Activated CD4-positive, alpha-beta T cell treated with anti-CD3 and anti-CD28 coated beads, Interleukin-2, amount 10 ng/mL, durations not matched to agents 24 days and 14 days (primary cell): ENCODE measurements around the gene VGLL4. TPM values are rescaled to one million over a fixed set of nuclear protein-coding genes. Genes with fewer than 3 reads are reported as not detected.
"Not testable (repeated sequence)": the region's sequence is repeated elsewhere in the genome, so short reads cannot be mapped to it uniquely, and the experiment has no call there.

ENCODE experiments used
- DNase-seq: peaks from one replicate; pipeline ENCODE4 v3.0.0; 2022
- H3K27ac Mint-ChIP-seq: one replicate; pipeline ENCODE4 v1.8.0; 2022; ENCODE audit warnings: mild to moderate bottlenecking, mixed read lengths
- H3K27me3 Mint-ChIP-seq: one replicate; pipeline ENCODE4 v1.8.0; 2022; ENCODE audit warnings: mixed read lengths
- H3K36me3 Mint-ChIP-seq: one replicate; pipeline ENCODE4 v1.8.0; 2022; ENCODE audit warnings: low read depth, mild to moderate bottlenecking, mixed read lengths
- H3K4me1 Mint-ChIP-seq: one replicate; pipeline ENCODE4 v1.8.0; 2021; ENCODE audit warnings: mixed read lengths
- H3K4me3 Mint-ChIP-seq: one replicate; pipeline ENCODE4 v1.8.0; 2022; ENCODE audit warnings: mild to moderate bottlenecking, moderate library complexity, mixed read lengths
- H3K9me3 Mint-ChIP-seq: one replicate; pipeline ENCODE4 v1.8.0; 2021; ENCODE audit warnings: mixed read lengths
- intact Hi-C: fragments of 100-400 bp; cut with micrococcal nuclease; formaldehyde crosslinking; loops from one replicate; pipeline ENCODE4 v1.15.1; 2023
- total RNA-seq: library from RNA; stranded (reverse); gene quantifications from 2 replicates; pipeline ENCODE4 v1.2.3, GENCODE V29; 2022

The VGLL4 gene
- total RNA-seq, 1 donor from 2014 or later, result 44.0 TPM

- DNase-seq, result no peak
- H3K4me1 Mint-ChIP-seq, result peaks cover 27% of the 10 kb centered on the region
- no peak overlapping the region for H3K27ac Mint-ChIP-seq
- intact Hi-C loops, result loop anchor here (10.0 kb wide), 1 partner anchor 56 kb away; the partner anchor contains the start of gene VGLL4
- no peak overlapping the region for H3K4me3 Mint-ChIP-seq
- peaks cover 12% of the 10 kb centered on the region for H3K36me3 Mint-ChIP-seq
- H3K27me3 Mint-ChIP-seq, result no peaks in the 10 kb centered on the region
- H3K9me3 Mint-ChIP-seq, result no peaks in the 10 kb centered on the region
Observed at GRCh38 chr3:11588338-11588737, 55.4 kb downstream of the VGLL4 start.

GRCh38 chr3:11587766-11588165, 55.9 kb downstream of the VGLL4 start:
- DNase-seq, result no peak
- Mint-ChIP-seq H3K27me3 (no peaks in the 10 kb centered on the region), H3K4me1 (peaks cover 27% of the 10 kb centered on the region), H3K36me3 (peaks cover 11% of the 10 kb centered on the region), H3K9me3 (no peaks in the 10 kb centered on the region), H3K27ac (no peak overlapping the region), H3K4me3 (no peak overlapping the region)
- intact Hi-C loops, result loop anchor here (10.0 kb wide), 1 partner anchor 57 kb away; the partner anchor contains the start of gene VGLL4

DNA sequence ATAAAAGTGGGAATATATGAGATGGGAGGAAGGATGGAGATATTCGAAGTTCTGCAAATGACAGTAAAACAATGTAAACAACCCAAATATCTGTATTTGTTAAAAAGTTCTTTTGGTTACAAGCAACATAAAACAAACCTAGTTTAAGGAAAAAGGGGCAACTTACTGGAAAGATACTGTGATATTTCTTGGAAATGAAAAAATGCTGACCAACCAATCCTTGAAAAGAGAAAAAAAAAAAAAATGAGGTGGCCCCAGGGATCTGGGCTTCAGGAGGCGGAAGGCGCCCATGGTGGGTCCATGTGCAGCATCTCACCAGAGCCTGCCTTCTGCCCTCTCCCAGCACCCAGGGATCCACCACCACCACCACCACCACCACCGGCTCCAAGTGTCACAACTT, 59.1 kb downstream of the VGLL4 start:
- H3K4me1 Mint-ChIP-seq, result peaks cover 40% of the 10 kb centered on the region
- H3K27me3 Mint-ChIP-seq, result no peaks in the 10 kb centered on the region
- H3K9me3 Mint-ChIP-seq, result no peaks in the 10 kb centered on the region
- H3K27ac Mint-ChIP-seq, result no peak overlapping the region
- H3K36me3 Mint-ChIP-seq, result peaks cover 16% of the 10 kb centered on the region
- DNase-seq, result no peak
- intact Hi-C loops, result loop anchor here (10.0 kb wide), 1 partner anchor 60 kb away; the partner anchor contains the start of gene VGLL4
- H3K4me3 Mint-ChIP-seq, result no peak overlapping the region

DNA sequence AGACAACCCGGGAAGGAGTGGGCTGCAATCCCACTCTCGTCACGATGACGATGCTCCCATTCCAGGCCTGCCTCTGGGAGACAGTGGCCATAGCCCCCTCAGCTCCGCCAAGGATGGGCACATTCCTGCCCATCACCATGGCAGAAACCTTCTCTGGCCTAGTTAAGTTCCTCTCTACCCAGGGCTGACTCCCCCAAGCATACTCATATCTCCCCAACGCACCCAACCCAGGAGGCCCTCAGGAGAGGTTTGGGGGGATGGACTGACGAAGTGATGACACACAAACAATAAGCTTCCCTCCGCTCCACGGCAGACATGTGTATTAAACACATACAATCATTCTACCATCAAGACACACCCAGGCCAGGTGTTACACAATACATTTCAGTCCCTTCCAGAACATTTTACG, 60.1 kb downstream of the VGLL4 start:
- no peaks in the 10 kb centered on the region for H3K9me3 Mint-ChIP-seq
- no peak overlapping the region for H3K27ac Mint-ChIP-seq
- no peak for DNase-seq
- peaks cover 34% of the 10 kb centered on the region for H3K4me1 Mint-ChIP-seq
- H3K27me3 Mint-ChIP-seq, result no peaks in the 10 kb centered on the region
- H3K36me3 Mint-ChIP-seq, result peaks cover 16% of the 10 kb centered on the region
- intact Hi-C loops, result loop anchor here (10.0 kb wide), 1 partner anchor 61 kb away; the partner anchor contains the start of gene VGLL4
- H3K4me3 Mint-ChIP-seq, result no peak overlapping the region

DNA sequence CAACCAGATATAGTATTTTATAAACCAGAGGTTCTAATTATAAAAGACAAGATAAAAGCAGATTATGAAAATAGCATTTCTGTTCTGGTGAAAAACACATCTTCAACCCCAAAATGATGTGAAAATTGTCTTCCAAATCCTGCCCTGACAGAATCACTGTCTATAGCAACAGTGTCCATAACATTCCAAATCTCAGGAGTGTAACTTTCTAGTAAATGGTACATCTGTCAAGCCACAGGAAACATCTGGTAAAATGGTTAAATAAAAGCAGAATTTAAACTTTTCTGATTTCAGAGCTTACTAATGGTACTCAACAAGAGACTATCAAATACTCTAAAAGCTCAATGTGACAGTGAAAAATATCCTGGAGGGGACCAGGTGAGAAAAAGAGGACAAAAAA, 60.5 kb downstream of the VGLL4 start:
- H3K9me3 Mint-ChIP-seq, result no peaks in the 10 kb centered on the region
- no peak for DNase-seq
- H3K4me1 Mint-ChIP-seq, result peaks cover 31% of the 10 kb centered on the region
- H3K27ac Mint-ChIP-seq, result no peak overlapping the region
- intact Hi-C loops, result loop anchor here (10.0 kb wide), 1 partner anchor 62 kb away; the partner anchor contains the start of gene VGLL4
- H3K27me3 Mint-ChIP-seq, result no peaks in the 10 kb centered on the region
- H3K36me3 Mint-ChIP-seq, result peaks cover 15% of the 10 kb centered on the region
- H3K4me3 Mint-ChIP-seq, result no peak overlapping the region

- no peak for DNase-seq
- Mint-ChIP-seq H3K9me3 (no peaks in the 10 kb centered on the region), H3K36me3 (peaks cover 10% of the 10 kb centered on the region), H3K27ac (no peak overlapping the region), H3K4me3 (peak overlapping the region; percentile 69), H3K4me1 (peaks cover 25% of the 10 kb centered on the region), H3K27me3 (no peaks in the 10 kb centered on the region)
- intact Hi-C loops, result loop anchor here (10.0 kb wide), 1 partner anchor 62 kb away; the partner anchor contains the start of gene VGLL4
Observed at GRCh38 chr3:11582191-11582968, 61.3 kb downstream of the VGLL4 start.

- peaks cover 25% of the 10 kb centered on the region for H3K4me1 Mint-ChIP-seq
- H3K27ac Mint-ChIP-seq, result no peak overlapping the region
- peak overlapping the region; percentile 69 for H3K4me3 Mint-ChIP-seq
- intact Hi-C loops, result loop anchor here (10.0 kb wide), 1 partner anchor 63 kb away; the partner anchor contains the start of gene VGLL4
- no peaks in the 10 kb centered on the region for H3K27me3 Mint-ChIP-seq
- no peak for DNase-seq
- no peaks in the 10 kb centered on the region for H3K9me3 Mint-ChIP-seq
- peaks cover 10% of the 10 kb centered on the region for H3K36me3 Mint-ChIP-seq
Observed at GRCh38 chr3:11581237-11582190, 62.2 kb downstream of the VGLL4 start.

- intact Hi-C loops, result loop anchor here (10.0 kb wide), 1 partner anchor 64 kb away; the partner anchor contains the start of gene VGLL4
- Mint-ChIP-seq H3K9me3 (no peaks in the 10 kb centered on the region), H3K27ac (no peak overlapping the region), H3K36me3 (peaks cover 10% of the 10 kb centered on the region), H3K4me1 (peaks cover 25% of the 10 kb centered on the region), H3K4me3 (no peak overlapping the region), H3K27me3 (no peaks in the 10 kb centered on the region)
- no peak for DNase-seq
Observed at GRCh38 chr3:11580645-11581044, 63.1 kb downstream of the VGLL4 start.

DNA sequence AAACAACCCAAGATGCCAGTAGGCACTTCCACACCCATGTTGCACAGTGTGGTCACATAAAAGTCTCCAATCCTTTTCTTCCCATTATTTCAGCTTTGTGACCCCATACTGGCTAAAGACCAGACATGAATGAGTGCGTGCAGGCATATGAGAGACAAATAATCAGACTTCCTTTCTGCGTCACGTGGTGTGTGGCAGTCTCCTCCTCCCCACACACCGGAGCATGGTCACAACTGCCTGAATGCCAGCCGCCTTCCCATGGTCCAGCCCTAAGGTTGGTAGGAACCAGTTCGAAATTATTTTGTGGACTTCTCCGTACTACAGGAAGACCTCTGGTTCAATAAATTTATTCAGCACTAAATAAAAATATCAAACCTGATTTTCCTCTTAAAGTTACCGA, 65.5 kb downstream of the VGLL4 start:
- peaks cover 13% of the 10 kb centered on the region for H3K36me3 Mint-ChIP-seq
- H3K27me3 Mint-ChIP-seq, result no peaks in the 10 kb centered on the region
- no peak for DNase-seq
- H3K4me3 Mint-ChIP-seq, result no peak overlapping the region
- peaks cover 19% of the 10 kb centered on the region for H3K4me1 Mint-ChIP-seq
- intact Hi-C loops, result no loop called here
- no peak overlapping the region for H3K27ac Mint-ChIP-seq
- no peaks in the 10 kb centered on the region for H3K9me3 Mint-ChIP-seq

- Mint-ChIP-seq H3K36me3 (peaks cover 16% of the 10 kb centered on the region), H3K27ac (no peak overlapping the region), H3K4me1 (peaks cover 5% of the 10 kb centered on the region), H3K27me3 (no peaks in the 10 kb centered on the region), H3K9me3 (no peaks in the 10 kb centered on the region), H3K4me3 (no peak overlapping the region)
- no peak for DNase-seq
- intact Hi-C loops, result no loop called here
Observed at GRCh38 chr3:11576453-11576852, 67.3 kb downstream of the VGLL4 start.

- Mint-ChIP-seq H3K9me3 (no peaks in the 10 kb centered on the region), H3K27me3 (no peaks in the 10 kb centered on the region), H3K4me3 (no peak overlapping the region), H3K27ac (no peak overlapping the region), H3K4me1 (peaks cover 4% of the 10 kb centered on the region), H3K36me3 (peaks cover 16% of the 10 kb centered on the region)
- DNase-seq, result no peak
- intact Hi-C loops, result no loop called here
Observed at GRCh38 chr3:11575677-11576076, 68.0 kb downstream of the VGLL4 start.

GRCh38 chr3:11574981-11575669, 68.6 kb downstream of the VGLL4 start:
- Mint-ChIP-seq H3K9me3 (no peaks in the 10 kb centered on the region), H3K36me3 (peaks cover 11% of the 10 kb centered on the region), H3K4me1 (peaks cover 3% of the 10 kb centered on the region), H3K27me3 (no peaks in the 10 kb centered on the region), H3K4me3 (no peak overlapping the region), H3K27ac (no peak overlapping the region)
- intact Hi-C loops, result no loop called here
- DNase-seq, result no peak

GRCh38 chr3:11572660-11573059, 71.1 kb downstream of the VGLL4 start:
- DNase-seq, H3K9me3 Mint-ChIP-seq, intact Hi-C loops, H3K27me3 Mint-ChIP-seq, H3K4me3 Mint-ChIP-seq, H3K4me1 Mint-ChIP-seq, H3K27ac Mint-ChIP-seq: not testable (repeated sequence)
- peaks cover 10% of the 10 kb centered on the region for H3K36me3 Mint-ChIP-seq
